Stimulated activated CD8-positive, alpha-beta memory T cell treated with anti-CD3 and anti-CD28 coated beads, Interleukin-12 subunit alpha, Interleukin-12 subunit beta, amount 100 ng/mL, for 1 hour (primary cell): Measurements from ENCODE around the gene STAG2.
"Not testable (repeated sequence)": the region's sequence is repeated elsewhere in the genome, so short reads cannot be mapped to it uniquely, and the experiment has no call there.

Source experiments
- DNase-seq: peaks from one replicate; pipeline ENCODE4 v3.0.0-alpha.2; 2020; ENCODE audit warnings: low read depth

The STAG2 gene

DNA sequence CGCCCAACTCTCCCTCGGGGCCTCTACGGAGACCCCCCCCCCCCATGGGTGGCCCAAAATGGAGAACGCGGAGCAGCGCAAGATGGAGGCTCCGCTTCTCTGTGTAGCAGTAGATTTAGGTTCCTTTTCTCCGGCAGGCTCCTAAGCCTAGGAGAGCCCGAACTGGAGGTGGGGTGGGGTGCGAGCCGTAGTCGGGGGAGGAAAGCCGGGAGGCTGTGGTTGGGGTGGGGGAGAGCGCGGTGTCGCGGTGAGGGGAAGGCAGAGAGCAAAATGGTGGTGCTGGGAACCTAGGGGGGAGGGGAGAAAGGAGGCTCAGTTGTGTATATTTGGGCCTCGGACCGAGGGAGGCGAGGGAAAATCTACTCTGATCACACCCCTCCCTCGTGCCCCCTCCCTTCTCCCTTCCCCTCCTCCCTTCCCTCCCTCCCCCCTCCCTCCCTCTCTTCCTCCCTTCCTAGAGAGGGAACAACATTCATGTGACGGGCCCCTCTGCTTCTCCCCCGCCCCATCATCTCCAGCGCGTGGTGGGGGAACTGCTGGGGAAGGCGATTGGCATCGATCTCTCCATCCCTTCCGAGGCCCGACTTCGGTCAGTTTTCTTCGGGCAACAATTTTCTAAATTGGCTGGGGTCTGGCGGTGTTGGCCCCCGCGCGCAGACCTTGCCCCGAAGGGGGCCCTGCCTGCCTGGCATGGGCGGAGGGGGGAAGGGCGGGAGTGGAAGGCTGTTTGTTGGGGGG lies at the start of gene STAG2:
Gene STAG2 (plus strand): TSS at position 439 of the 738 bp plus-strand sequence. CDS start 60,922 bp downstream, outside the sequence.
- DNase-seq = peak; percentile 17

DNA sequence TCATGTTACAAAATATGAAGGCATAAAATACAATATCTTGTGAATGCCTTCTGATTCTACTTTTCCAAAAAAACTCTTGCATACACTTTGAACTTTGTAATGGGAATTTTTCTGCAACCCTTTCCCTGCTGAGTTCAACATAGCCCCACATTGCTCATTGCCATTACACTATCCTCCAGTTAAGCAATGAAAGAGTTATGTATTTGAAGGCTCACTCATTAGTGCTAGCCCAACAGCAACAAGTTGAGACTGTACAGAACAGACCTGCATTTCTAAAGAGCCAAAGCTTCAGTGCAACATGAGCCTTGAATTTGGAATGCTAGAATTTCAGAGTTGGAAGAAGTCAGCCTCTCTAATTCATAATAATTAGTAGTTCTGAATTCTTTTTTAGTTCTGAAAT lies 44.4 kb upstream of the STAG2 start:
- no peak for DNase-seq

DNA sequence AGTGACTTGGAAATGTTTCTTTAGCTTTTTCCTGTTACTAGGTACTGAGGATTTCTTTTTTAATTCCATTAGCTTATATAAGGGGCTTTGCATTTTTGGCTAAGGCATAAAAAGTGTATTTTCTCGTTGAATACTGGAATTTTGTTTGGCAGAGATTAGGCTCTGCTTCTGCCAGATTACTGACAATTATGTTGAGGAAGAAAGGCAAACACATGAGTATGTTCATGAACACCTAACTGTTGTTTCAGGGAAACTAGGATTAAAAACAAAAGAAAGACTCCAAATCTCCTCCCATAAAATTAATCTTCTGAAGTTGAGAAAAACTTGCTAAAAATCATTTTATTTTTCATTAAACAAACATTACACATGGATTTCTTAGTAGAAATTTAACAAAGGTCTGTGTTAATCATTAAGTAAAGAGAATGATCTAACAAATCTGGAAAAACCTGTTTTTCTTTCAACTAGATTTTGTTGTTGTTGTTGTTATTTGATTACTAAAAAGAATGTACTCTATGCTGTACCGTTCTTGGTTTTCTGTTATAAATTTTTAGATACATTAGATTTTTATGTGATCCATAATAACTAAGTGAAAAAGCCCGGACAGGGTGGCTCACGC lies 43.3 kb upstream of the STAG2 start:
- no peak for DNase-seq

DNA sequence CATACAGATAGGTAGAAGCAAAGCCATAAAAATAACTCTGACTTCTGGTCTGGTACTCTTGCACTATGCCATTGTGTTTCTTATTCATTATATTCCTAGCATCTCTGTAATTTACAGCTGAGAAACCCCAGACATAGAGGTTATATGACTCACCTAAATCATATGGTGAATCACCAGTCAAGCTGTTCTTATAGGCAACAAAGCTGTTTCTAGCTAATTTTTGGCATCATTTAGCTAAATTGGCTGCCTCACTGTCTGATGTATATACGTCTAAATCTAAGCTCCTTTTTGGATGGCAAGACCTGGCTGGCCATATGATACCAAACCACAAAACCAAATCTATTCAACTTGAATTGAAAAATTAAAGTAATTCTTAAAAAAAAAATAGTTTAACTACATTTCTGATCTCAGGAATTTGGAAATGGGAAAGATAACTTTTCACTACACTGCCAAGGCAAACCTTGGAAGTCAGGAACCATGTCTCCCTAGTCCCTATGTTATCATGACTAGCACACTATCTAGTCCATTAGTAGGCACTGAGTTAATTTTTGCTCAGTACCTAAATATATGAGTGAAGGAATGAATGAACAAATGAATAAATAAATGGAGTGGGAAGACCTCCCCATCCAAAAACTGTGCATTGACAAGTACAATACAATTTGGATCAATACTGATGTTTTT lies 41.3 kb upstream of the STAG2 start:
- no peak for DNase-seq

DNA sequence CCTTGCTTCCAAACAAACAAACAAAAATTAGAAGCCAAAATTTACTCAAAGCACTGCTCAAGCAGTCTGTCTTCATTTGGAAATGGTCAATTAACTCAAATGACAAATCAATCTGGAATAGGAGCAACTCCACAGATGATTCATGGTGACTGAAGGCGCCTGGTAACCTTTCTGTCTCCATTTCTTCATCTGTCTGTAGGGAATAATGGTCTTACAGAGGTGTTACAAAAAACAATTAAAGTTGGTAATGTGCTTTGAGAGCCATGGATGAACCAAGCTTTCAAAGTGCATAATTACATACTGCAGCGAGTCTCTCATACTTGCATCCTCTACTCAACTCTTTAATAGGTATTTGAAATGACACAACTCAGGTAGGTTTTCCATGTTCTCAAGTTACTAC lies 38.3 kb upstream of the STAG2 start:
- no peak for DNase-seq

DNA sequence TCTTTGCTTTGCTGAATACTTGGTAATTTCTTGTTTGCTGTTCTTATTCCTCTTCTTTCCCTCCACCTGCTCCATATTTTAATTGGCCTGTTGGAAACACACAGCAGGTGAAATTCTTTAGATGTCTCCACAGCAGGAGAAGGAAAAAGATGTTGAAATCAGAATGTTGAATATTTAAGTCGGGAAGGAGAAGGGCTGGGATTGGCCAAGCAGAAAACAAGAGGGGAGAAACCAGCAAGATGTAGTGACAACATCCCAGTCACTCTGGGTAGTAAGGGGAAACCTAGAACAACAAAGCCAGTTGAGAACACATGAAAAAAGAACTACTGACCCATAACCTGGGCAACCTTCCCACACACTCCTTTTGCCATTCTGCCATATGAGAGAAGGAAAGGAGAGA lies 37.3 kb upstream of the STAG2 start:
- no peak for DNase-seq

DNA sequence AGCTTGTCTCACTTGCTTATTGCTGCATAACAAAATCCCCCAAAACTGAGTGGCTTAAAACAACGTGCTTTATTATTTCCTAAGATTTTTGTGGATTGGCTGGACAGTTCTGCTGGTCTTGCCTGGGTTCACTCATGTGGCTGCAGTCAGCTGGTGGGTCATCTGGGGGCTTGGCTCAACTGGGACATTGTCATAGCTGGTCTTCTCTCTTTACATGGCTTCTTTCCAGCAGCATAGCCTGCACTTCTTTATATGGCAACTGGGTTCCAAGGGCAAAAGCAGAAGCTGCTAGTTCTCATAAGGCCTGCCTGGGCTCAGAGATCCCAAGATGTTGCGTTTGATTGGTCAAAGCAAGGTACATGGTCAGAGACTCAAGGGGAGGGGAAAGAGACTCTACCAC lies 33.7 kb upstream of the STAG2 start:
- no peak for DNase-seq

DNA sequence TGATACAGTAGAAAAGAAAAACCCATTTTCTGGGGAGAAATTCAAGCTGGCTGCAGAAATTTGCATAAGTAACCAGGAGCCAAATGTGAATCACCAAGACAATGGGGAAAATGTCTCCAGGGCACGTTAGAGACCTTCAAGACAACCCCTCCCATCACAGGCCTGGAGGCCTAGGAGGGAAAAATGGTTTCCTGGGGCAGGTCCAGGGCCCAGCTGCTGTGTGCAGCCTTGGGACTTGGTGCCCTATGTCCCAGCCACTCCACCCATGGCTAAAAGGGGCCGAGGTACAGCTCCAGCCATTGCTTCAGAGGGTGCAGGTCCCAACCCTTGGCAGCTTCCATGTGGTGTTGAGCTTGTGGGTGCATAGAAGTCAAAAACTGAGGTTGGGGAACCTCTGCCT lies 29.5 kb upstream of the STAG2 start:
- DNase-seq = not testable (repeated sequence)

DNA sequence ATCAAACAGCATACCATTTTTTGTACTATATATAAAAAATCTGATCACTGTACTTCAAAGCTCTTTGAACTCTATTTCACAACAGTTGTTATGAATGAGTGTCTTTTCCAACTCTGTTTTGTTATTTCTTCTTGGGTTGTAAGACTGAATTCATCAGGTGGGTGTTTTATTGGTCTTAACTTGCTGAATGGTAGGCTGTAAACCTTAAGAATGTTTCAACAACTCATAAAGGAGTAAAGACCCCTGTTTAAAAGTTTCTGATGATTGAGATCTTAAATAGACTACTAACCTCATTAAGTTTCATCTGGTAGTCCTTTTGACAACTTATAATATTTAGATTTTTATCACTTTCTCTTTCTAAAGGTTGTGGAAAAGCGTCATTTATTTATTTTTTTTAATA lies 18.4 kb upstream of the STAG2 start:
- DNase-seq = no peak

DNA sequence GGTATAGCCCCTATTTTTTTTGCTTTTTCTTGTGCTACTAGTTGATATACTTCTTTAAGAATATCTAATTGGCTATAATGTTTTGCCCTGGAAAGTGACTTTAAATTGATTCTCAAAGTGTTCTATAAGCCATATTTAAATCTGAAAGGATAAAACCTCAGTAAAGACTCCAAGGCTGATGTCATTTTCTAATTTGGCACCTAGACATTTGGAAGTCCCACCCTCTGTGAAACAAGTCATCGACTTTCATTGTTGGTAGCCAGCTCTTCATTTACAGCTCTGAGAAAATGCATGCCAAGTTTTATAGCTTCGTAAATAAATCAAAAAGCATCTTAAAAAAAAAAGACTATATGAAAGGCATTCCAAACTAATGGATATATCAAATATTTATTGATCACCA lies 18.0 kb upstream of the STAG2 start:
- DNase-seq = no peak

DNA sequence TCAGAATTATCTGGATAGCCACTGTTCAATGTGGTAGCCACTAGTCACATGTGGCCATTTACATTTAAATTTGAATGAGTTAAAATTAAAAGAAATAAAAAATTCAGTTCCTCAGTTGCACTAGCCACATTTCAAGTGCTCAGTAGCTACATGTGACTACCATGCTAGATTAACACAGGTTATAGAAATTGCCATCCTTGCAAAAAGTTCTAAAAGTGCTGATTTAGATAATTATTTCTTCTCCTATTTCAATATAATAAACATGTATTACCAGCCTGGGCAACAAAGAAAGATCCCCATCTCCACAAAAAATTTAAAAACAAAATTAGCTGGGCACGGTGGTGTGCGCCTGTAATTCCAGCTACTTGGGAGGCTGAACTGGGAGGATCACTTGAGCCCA lies 11.7 kb upstream of the STAG2 start:
- no peak for DNase-seq

DNA sequence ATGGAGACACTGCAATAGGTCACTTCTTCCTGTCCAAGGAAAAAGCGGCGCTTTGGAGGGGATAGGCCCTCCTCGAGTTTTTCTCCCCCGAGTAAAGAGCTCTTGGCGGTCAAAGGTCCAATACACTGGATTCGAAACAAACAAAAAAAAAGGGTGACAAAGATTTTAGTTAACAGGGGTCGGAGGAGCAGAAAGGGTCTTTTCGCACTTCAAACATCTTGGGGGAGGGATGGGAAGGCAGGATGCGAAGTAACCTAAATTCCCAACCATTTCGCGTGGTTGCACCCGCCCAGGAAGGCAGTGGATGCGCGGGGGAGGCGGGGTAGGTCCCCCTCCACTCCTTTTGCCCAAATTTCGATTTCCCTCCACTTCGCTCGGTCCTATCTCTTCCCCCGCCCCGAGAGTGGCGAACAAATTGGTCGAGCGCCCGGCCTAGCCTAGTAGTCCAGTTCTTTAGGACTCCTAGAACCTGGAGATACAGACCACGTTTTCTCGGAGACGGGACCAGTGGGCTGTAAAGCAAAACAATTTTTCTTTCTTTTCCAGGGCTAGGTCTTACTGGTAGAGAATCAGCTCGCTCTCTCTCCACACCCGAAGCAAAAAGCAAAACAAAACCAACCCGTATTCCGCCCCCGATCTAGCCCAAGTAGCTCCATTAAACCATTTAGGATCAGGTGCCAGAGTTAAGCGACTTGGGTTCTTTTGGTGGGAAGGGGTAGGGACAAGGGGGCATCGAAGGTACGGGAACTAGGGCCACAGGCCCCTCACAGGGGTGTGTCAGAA lies 2.0 kb upstream of the STAG2 start:
- no peak for DNase-seq

DNA sequence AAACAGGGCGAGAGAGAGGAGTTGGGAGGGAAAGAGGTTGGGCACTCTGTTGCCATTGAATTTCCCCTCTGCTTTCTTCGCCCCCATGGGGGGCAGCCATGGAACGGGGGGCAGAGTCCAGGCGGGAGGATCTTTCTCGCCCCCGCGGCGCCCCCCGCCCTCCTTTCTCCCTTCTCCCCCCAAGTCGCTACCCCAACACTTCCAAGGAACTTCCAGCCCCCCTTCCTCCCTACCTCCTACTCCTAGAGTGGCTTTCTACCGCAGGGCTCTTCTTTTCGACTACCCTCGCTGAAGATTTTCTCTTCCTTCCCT lies 594 bp upstream of the STAG2 start:
- no peak for DNase-seq

DNA sequence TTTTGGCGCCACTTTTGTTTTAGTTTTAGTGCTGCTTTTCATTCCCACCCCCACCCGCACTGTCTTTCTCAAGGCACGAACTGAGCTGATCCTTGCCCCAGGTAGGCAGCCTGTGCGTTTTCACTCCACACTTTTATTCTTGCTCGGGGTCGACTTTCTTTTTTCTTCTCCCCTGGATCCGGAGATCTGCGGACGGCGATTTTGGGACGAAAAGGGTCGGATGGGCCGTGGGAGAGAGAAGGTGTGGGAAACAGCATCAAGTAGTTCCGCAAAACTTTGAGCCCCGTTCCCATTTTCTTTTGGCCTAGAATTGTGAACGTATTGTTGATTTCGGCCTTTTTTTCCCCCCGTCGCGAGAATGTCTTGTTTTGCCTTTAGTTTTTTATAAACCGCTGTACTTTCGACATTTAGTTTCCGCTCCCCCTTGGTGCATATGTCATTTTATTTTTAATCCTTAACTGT lies 531 bp downstream of the STAG2 start:
- DNase-seq = no peak

DNA sequence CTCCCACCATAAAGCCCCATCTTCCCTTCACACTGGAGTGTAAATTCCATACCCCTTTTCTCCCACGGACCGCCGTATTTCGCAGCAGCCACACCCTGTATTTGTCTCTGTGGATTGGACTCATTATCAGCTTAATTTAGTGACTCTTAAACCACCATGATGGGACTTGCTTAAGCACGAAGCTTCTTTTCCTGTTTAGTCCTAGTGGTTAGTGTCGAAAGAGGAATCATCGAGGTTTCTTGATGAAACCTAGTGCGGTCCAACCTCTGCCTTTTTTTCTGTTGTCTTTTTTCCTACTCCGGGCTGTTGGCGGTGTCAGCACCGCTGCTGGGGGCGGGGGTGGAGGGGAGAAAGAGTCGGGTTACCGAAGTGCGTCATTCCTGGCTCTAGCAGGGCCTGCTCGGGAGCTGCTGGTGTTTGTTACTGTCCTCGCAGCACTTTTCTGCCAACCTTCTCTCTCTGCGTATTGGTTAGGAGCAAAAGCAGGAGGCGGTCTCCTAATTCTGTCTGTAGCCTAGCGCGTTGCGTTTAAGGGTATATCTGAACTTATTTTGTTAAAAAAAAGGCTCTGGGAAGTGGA lies 1.4 kb downstream of the STAG2 start:
- DNase-seq = peak; percentile 63

DNA sequence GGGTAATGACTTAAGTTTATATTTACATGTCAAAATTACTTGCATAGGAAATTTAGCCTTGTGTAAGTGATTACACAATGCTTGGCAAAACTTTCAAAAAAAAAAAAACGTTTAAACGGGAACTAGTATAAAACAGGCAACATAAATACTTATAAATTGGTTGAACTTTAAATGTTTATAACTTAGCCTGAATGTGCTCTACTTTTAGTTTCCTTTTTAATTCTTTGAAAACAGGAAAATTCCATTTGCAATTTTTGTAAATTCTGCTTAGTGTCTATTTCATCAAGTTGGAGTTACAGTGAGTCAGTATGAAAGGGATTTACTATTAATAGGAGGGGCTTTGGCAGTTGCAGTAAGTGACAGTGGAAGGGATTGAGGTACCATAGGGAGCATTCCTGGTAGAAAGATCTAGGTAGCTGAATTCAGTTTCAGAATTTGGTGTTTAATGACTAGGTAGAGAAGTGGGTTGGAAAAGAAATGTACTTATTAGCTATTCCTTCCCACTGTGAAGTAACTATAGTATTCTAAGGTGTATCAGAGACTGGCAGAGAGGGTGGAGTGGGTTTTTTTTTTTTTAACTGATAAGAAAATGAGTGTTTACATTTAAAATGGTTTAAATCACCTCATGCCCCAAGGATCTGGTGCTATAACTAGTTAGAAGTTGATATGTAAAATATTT lies 2.8 kb downstream of the STAG2 start:
- no peak for DNase-seq

DNA sequence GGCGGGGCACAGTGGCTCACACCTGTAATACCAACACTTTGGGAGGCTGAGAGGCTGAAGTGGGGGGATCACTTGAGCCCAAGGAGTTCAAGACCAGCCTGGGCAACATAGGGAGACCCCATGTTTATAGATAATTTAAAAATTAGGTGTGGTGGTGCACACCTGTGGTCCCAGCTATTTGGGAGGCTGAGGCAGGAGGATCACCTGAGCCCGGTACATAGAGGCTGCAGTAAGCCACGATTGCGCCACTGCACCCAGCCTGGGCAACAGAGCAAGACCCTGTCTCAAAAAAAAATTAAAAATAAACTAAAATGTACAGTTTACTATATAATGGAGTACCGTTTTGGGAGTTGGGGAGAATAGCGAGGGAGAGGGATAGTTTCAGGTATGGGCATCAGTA lies 4.2 kb downstream of the STAG2 start:
- DNase-seq = no peak

DNA sequence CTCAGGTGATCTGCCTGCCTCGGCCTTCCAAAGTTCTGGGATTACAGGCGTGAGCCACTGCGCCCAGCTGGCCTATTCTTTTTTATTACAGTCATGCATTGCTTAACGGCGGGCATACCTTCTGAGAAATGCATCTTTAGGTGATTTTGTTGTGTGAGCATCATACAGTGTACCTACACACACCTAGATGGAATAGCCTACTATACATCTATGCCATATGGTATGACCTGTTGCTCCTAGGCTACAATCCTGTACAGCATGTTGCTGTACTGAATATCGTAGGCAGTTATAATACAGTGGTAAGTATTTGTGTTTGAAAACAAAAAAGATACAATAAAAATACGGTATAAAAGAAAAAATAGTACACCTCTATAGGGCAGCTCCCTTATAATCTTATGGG lies 6.0 kb downstream of the STAG2 start:
- no peak for DNase-seq

DNA sequence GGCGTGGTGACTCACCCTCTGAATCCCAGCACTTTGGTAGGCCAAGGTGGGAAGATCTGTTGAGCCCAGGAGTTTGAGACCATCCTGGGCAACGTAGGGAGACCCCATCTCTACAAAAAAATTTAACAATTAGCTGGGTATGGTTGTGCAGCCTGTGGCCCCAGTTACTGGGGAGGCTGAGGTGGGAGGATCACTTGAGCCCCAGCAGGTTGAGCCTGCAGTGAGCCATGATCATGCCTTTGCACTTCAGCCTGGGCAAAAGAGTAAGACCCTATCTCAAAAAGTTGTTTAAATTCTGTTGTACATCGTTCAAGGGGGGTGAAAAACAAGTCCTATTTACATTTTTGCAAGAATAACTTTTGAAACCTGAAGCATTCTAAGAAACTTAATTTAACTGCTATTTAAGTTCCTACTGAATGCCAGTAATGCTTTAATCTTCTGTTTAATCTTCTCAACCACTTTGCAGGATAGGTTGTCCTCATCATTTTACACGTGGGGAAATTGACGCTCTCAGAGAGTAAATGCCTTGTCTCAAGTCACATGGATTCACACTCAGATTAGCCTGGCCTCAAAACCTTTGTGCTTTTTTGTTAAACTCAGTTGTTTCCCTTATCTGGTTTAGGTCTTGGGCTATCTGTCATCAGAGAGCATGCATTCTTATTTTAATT lies 7.0 kb downstream of the STAG2 start:
- no peak for DNase-seq

DNA sequence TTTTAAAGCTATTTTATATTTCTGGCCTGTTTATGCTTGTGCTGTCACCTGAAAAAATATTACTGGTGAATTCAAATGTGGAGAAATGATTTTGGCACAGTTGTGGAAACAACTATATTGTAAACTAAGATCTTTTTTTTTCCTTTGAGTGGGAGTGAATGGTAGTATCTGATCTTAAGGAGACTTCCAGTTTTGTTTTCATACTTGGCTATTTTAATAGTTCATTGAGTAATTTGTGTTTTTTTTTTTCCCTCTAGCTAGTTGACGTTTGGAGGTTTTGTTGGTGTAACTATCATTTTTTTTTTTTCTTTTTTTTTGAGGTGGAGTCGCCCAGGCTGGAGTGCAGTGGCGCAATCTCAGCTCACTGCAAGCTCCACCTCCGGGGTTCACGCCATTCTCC lies 10.5 kb downstream of the STAG2 start:
- DNase-seq = no peak

DNA sequence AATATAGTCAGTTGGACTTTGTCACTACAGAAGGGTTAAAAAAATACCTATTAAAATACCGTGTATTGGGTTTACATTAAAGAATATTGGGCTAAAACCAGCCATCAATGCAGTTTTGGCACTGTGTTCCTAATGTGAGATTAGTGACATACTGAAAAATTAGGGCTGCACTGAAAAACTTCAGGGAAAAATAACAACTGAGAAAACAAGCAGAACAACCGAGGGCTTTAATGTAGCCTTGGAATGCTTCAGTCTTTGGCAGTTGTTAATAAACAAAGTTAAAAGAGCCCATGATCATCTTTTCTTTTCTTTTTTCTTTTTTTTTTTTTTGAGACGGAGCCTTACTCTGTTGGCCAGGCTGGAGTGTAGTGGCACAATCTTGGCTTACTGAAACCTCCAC lies 12.4 kb downstream of the STAG2 start:
- no peak for DNase-seq
